ENCODE results near the gene TUSC2. TPM values are rescaled to one million over a fixed set of nuclear protein-coding genes. Genes with fewer than 3 reads are reported as not detected.

Gene TUSC2
- total and polyA plus RNA-seq, 9 of the 15 experiments (the other 6 are each of a cell fraction or from before 2014, with no cell fraction given), result 2.8 to 67.5 (median 25.8) TPM

GRCh38 chr3:50365080-50365841 lies 37.2 kb upstream of the TUSC2 start (continued):
- TF ChIP-seq CEBPZ (IDR thresholded peaks at IDR 0.05; ENCODE audit: borderline replicate concordance, low read depth, low read length) (no peak), JUND (IDR thresholded peaks at IDR 0.05; ENCODE audit: borderline replicate concordance, low read depth, low read length) (no peak), JUND (tag; IDR thresholded peaks at IDR 0.05; ENCODE audit: borderline replicate concordance, low read depth, low read length) (no peak), TEAD1 (CRISPR knock-in tag; IDR thresholded peaks at IDR 0.05) (no peak), DMBX1 (CRISPR knock-in tag; IDR thresholded peaks at IDR 0.05; ENCODE audit: borderline replicate concordance) (no peak), MEF2D (tag; conservative IDR thresholded peaks at IDR 0.05; ENCODE audit: low read depth) (no peak), ZFP91 (CRISPR knock-in tag; IDR thresholded peaks at IDR 0.05) (no peak)
